Fibroblast of mammary gland (primary cell): ENCODE results near the gene TRUB2.

Experiments used
- DNase-seq: peaks from one replicate; pipeline ENCODE4 v3.0.0-alpha.2; 2010; ENCODE audit warnings: low read depth
- H3K4me3 ChIP-seq: 2 replicates; pipeline ENCODE4 v1.5.1; 2011; ENCODE audit warnings: low read depth, mild to moderate bottlenecking, low read length, moderate library complexity; ENCODE audit not compliant: control insufficient read depth
- CTCF ChIP-seq: conservative IDR thresholded peaks from 2 replicates; pipeline ENCODE4 v1.5.1; 2011; ENCODE audit warnings: low read depth, low read length, inconsistent platforms; ENCODE audit not compliant: control insufficient read depth, insufficient read depth

TRUB2 gene

DNA sequence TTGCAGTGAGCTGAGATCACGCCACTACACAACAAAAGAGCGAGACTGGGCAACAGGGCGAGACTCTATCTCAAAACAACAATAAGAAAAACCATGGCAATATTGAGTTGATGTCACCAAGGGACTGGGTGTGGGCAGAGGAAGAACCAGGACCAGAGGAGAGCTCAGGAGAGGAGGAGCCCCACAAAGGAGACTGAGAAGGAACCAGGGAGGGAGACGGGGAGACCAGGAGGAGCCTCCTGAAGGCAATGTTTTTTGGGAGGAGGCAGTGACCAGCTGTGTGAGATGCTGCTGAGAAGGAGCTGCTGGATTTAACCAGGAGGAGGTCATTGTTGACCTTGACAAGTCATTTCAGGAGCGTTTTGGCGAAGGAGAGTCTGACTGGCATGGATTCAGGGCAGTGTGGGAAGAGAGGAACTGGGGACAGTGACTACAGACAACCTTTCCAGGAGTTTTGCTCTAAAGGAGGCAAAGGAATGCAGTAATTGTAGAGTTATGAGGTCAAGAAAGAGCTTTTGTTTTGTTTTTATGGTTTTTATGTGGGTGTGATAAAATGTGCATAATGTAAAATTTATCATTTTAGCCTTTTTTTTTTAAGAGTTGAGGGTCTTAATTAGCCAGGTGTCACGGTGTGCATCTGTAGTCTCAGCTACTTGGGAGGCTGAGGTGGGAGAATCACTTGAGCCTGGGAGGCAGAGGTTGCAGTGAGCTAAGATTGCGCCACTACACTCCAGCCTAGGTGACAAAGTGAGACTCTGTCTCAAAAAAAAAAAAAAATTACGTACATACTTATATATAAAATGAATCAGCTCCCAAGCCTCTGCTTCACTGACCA lies 17.9 kb downstream of the TRUB2 start:
- DNase-seq, result peak; percentile 21
- no peak overlapping the region for H3K4me3 ChIP-seq
- no peak for TF ChIP-seq CTCF

DNA sequence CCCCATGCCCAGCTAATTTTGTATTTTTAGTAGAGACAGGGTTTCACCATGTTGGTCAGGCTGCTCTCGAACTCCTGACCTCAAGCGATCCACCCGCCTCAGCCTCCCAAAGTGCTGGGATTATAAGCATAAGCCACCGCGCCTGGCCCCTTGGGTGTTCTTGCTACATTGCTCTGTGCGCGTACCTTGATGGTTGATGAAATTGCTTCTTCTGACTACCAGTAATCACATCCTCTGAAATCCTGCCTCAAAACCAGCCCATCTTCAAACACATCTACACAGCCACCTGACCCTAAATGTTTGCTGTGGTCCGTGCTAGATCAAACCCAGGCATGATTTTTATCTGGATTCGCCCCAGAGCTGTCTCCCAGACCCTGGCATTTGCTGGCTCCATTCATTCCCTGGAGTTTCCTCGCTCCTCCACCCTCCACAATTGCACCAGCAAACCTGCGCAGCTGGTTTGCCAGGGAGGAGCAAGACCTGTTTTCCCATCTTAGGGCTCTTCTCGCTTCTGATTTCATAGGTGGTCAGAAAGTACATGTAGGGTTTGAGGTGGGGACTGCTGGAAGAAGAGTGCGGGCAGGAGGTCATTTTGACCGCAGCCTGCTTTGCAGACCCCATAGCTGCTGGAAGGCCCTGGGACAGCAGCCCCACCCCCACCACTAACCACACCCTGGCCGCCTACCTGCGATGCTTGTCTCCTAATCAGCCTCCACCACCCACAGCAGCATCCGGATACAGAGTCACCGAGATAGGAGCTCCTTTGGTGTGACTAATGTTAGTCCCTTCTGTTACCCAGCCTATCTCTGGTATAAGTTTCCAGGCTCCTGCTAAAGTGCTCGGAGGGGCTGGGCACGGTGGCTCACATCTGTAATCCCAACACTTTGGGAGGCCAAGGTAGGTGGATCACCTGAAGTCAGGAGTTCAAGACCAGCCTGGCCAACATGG lies 23.4 kb downstream of the TRUB2 start:
- TF ChIP-seq CTCF, result no peak
- no peak for DNase-seq

GRCh38 chr9:128297221-128297773 lies 24.9 kb downstream of the TRUB2 start:
- no peak overlapping the region for H3K4me3 ChIP-seq
- no peak for TF ChIP-seq CTCF
- DNase-seq, result no peak

More for the DNA sequence above, 23.4 kb downstream of the TRUB2 start:
- no peak overlapping the region for H3K4me3 ChIP-seq

DNA sequence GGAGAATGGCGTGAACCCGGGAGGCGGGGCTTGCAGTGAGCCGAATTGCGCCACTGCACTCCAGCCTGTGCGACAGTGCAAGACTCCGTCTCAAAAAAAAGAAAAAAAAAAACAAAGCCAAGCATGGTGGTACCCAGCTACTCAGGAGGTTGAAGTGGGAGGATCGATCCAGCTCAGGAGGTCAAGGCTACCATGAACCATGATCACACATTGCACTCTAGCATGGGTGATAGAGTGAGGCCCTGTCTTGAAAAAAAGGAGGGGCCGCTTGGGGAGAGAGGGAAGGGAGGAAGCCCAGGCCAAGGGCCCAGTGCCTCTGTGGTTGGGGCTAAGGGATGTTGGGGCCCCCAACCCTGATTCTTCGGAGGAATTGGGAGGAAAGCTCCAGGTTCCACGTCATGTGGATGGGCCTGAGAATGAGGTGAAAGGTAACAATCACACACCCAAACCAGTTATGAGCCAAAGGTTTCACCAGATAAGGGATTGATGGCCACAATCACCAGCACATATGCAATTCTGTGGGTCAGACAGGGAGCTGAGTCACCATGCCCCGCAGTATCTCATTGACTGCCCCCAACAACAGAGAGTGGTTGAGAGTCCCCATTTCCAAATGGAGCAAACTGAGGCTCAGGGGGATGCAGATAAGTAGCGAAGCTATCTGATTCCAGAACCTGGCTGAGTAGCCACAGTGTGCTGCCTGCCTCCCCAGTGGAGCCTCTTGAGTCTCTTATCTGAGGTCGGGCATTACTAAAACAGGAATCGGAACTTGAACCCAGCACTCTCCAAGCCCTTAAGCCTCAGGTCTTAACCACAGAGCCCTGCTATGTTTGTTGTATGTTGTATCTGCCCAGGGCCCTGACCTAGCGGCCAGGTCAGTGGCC lies 25.7 kb downstream of the TRUB2 start:
- DNase-seq, result no peak
- TF ChIP-seq CTCF, result no peak

DNA sequence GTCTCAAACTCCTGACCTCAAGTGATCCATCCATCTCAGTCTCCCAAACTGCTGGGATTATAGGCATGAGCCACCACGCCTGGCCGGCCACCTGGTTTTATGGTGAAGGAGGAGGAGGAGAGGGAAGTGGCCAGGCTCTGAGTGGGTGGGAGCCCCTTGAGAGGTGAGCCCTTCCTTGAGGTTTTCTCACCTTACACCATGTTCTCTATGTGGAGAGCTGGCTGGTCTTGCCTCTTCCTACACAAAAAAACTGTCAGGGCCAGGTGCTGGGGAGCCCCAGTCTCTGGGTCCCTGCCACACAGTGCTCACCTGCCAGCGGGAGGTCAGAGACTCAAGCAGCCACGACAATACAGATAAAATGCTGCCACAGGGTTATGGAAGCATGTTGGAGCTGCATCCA lies 28.1 kb downstream of the TRUB2 start:
- no peak for DNase-seq
- no peak overlapping the region for H3K4me3 ChIP-seq
- no peak for TF ChIP-seq CTCF

More for the DNA sequence above, 25.7 kb downstream of the TRUB2 start:
- H3K4me3 ChIP-seq, result no peak overlapping the region

- DNase-seq, result no peak
- no peak overlapping the region for H3K4me3 ChIP-seq
- no peak for TF ChIP-seq CTCF
Measured at GRCh38 chr9:128293091-128293490, 29.2 kb downstream of the TRUB2 start.
